ENCODE results near the gene TMCC1. TPM values are rescaled to one million over a fixed set of nuclear protein-coding genes. Genes with fewer than 3 reads are reported as not detected.

The TMCC1 gene
- total RNA-seq, 1 donor from 2014 or later = 11.5 TPM

GRCh38 chr3:129615751-129616281 is 277.7 kb downstream of the TMCC1 start:
- no peaks in the 10 kb centered on the region for H3K36me3 ChIP-seq
- H3K4me3 ChIP-seq = no peak overlapping the region
- DNase-seq (ENCODE audit: low spot score in 2 of 2) = no peak
- H3K9me3 ChIP-seq = no peaks in the 10 kb centered on the region
- TF ChIP-seq, protein P1, sequence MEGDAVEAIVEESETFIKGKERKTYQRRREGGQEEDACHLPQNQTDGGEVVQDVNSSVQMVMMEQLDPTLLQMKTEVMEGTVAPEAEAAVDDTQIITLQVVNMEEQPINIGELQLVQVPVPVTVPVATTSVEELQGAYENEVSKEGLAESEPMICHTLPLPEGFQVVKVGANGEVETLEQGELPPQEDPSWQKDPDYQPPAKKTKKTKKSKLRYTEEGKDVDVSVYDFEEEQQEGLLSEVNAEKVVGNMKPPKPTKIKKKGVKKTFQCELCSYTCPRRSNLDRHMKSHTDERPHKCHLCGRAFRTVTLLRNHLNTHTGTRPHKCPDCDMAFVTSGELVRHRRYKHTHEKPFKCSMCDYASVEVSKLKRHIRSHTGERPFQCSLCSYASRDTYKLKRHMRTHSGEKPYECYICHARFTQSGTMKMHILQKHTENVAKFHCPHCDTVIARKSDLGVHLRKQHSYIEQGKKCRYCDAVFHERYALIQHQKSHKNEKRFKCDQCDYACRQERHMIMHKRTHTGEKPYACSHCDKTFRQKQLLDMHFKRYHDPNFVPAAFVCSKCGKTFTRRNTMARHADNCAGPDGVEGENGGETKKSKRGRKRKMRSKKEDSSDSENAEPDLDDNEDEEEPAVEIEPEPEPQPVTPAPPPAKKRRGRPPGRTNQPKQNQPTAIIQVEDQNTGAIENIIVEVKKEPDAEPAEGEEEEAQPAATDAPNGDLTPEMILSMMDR (IDR thresholded peaks at IDR 0.05) = no peak
- H3K27ac ChIP-seq = peak overlapping the region in 1 of 2 donors; percentile 57
- intact Hi-C loops (cut with DNase I) = no loop called here
- peaks cover 8 to 26% of the 10 kb centered on the region in 2 donors for H3K4me1 ChIP-seq
- no peaks in the 10 kb centered on the region for H3K27me3 ChIP-seq

DNA sequence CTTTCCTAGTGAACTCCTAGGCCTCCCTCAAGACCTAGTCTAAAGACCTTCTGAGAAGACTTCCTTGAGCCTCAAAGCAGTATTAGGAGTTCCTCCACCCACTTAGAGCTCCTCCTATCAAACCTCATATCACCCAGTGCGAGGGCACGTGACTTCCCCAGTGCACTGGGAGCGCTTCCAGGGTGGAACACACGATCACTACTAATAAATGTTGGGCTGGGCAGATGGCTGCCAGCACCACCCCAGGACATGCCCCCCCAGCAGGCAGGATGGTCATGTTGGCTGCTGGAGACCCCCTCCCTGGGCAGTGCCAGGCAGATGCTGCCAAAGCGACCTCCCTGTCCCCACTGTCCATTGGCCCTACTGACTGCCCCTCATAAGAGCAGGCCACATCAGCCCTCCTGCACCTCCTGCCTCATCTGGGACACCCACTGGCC is 278.6 kb downstream of the TMCC1 start:
- peak overlapping the region; percentile 34 to 58 for H3K27ac ChIP-seq
- intact Hi-C loops (cut with DNase I) = no loop called here
- H3K36me3 ChIP-seq = no peaks in the 10 kb centered on the region
- TF ChIP-seq, protein P1 (IDR thresholded peaks at IDR 0.05) = no peak
- H3K27me3 ChIP-seq = no peaks in the 10 kb centered on the region
- peaks cover 11 to 32% of the 10 kb centered on the region in 2 donors for H3K4me1 ChIP-seq
- H3K4me3 ChIP-seq = no peak overlapping the region
- no peaks in the 10 kb centered on the region for H3K9me3 ChIP-seq
- DNase-seq (ENCODE audit: low spot score in 2 of 2) = peak in 1 of 2 donors; percentile 79

DNA sequence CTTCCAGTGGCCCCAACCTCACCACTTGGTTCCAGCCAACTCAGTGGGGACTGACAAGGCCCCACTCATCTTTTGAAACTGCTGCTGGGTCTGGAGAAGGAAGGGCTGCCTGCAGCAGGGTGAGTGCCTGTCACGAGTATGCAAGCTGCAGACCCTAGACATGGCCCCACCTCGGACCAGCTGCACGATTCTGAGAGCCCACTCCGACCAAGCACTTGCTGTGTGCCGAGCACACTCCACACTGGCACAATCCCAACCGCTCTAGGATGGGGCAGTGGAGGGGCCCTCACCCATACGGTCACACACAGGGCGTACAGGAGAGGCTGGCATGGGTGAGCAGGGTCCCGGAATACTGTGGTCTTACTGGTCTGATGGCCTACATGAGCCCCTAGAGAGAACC is 279.1 kb downstream of the TMCC1 start:
- H3K27ac ChIP-seq = peak overlapping the region; percentile 34 to 58
- no peaks in the 10 kb centered on the region for H3K27me3 ChIP-seq
- H3K9me3 ChIP-seq = no peaks in the 10 kb centered on the region
- TF ChIP-seq, protein P1 (IDR thresholded peaks at IDR 0.05) = no peak
- no peak for DNase-seq (ENCODE audit: low spot score in 2 of 2)
- H3K4me3 ChIP-seq = no peak overlapping the region
- H3K4me1 ChIP-seq = peaks cover 13 to 37% of the 10 kb centered on the region in 2 donors
- H3K36me3 ChIP-seq = no peaks in the 10 kb centered on the region
- intact Hi-C loops (cut with DNase I) = no loop called here

DNA sequence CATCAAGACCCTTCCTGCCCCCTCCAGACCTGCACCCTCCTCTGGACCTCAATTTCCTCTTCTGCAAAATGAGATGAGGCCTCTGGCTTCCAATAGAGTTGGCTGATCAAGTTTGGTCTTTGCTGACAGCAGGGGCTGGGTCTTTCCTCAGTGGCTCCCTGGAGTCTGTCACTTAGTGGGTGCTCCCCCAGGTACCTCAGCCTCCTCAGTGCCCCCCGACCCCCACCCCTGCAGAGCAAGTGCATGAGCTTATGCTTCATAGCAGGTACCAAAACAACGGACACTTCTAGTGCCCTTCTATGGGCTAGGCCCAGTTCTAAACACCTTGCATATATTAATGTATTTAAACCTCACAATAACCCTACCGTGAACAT is 280.2 kb downstream of the TMCC1 start:
- no peak overlapping the region for H3K4me3 ChIP-seq
- TF ChIP-seq, protein P1 (IDR thresholded peaks at IDR 0.05) = no peak
- H3K4me1 ChIP-seq = peaks cover 13 to 42% of the 10 kb centered on the region in 2 donors
- no peak for DNase-seq (ENCODE audit: low spot score in 2 of 2)
- no peaks in the 10 kb centered on the region for H3K36me3 ChIP-seq
- peak overlapping the region in 1 of 2 donors; percentile 67 for H3K27ac ChIP-seq
- H3K9me3 ChIP-seq = no peaks in the 10 kb centered on the region
- intact Hi-C loops (cut with DNase I) = no loop called here
- H3K27me3 ChIP-seq = no peaks in the 10 kb centered on the region

GRCh38 chr3:129612534-129613366 is 280.8 kb downstream of the TMCC1 start:
- Histone ChIP-seq H3K4me1 (peaks cover 13 to 47% of the 10 kb centered on the region in 2 donors), H3K4me3 (no peak overlapping the region), H3K36me3 (no peaks in the 10 kb centered on the region), H3K9me3 (no peaks in the 10 kb centered on the region), H3K27ac (peak overlapping the region; percentile 67 to 74), H3K27me3 (no peaks in the 10 kb centered on the region)
- TF ChIP-seq, protein P1 (IDR thresholded peaks at IDR 0.05) = no peak
- intact Hi-C loops (cut with DNase I) = no loop called here
- DNase-seq (ENCODE audit: low spot score in 2 of 2) = peak in 1 of 2 donors; percentile 8
